HG03097 (cell line): ENCODE results near the gene MAG.

ENCODE experiments used
- ATAC-seq: cut with Tn5 transposase; IDR thresholded peaks from one replicate; pipeline ENCODE4 v1.9.1; 2021; ENCODE audit not compliant: unreplicated experiment, low FRiP score

Gene MAG

DNA sequence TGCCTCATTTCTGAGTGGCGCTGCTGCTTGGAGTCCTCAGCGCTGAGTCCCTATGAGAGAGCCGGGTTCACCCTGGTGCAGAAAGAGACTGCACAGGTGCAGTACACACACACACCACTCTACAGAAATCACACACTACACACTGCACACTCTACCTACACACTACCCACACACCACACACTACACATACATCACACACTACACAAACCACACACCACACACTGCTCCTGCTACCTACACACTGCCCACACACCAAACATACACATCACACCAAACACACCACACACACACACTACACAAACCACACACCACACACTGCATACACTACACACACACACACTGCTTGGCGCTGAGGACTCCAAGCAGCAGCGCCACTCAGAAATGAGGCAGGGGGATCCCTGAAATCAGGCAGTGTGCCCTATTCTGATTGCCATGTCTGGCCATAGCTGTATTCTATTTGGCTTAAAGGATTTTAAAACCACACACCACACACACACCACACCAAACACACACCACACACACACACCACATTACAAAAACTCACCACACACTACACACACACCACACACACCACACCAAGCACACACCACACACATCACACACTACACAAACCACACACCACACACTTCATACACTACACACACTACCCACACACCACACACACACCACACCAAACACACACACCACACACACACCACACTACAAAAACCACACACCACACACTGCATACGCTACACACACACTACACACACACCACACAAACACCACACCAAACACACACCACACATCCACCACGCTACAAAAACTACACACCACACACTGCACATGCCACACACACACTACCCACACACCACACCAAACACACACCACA lies 4.9 kb downstream of the MAG start:
- ATAC-seq, result no peak

DNA sequence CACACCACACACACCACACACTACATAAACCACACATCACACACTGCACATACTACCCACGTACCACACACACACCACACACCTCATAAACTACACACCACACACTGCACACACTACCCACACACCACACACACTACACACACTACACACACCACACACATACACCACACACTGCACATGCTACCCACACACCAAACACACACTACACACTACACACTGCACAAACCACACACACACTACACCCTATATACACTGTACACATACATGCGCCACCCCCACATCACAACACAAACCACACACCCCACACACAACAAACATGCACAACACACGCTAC lies 5.5 kb downstream of the MAG start:
- no peak for ATAC-seq

DNA sequence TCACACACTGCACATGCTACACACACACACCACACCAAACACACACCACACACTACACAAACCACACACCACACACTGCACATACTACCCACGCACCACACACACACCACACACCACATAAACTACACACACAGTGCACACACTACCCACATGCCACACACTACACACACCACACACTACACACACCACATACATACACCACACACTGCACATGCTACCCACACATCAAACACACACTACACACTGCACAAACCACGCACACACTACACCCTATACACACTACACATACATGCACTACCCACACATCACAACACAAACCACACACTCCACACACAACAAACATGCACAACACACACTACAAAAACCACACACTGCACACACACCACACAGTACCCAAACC lies 6.0 kb downstream of the MAG start:
- ATAC-seq, result no peak

DNA sequence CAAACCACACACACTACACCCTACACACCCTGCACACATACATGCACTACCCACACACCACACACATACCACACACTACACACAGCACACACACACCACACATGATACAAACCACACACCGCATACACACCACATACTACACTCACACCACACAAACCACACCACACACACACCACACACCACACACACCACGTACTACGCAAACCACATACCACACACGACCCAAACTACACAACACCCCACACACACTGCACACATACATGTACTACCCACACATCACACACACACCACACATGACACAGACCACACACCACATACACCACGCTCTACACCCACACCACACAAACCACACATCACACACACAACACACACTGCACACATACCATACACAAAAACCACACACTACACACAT lies 6.6 kb downstream of the MAG start:
- no peak for ATAC-seq

DNA sequence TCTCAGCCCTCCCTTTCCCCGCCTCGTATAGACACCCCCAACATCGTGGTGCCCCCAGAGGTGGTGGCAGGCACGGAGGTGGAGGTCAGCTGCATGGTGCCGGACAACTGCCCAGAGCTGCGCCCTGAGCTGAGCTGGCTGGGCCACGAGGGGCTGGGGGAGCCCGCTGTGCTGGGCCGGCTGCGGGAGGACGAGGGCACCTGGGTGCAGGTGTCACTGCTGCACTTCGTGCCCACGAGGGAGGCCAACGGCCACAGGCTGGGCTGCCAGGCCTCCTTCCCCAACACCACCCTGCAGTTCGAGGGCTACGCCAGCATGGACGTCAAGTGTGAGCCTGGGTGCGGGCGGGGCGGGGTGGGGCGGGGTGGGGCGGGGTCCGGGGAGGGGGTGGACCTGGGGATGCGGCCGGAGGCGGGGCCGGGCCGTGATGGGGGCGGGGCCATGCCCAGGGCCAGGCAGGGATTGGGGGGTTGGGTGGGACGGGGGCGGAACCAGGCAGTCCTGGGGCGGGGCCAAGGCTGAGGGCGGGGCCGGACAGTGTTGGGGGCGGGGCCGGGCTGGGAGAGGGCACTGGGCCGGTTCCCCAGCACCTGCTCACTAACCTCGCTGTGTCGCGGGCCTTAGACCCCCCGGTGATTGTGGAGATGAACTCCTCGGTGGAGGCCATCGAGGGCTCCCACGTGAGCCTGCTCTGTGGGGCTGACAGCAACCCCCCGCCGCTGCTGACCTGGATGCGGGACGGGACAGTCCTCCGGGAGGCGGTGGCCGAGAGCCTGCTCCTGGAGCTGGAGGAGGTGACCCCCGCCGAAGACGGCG lies 7.8 kb downstream of the MAG start:
- no peak for ATAC-seq

DNA sequence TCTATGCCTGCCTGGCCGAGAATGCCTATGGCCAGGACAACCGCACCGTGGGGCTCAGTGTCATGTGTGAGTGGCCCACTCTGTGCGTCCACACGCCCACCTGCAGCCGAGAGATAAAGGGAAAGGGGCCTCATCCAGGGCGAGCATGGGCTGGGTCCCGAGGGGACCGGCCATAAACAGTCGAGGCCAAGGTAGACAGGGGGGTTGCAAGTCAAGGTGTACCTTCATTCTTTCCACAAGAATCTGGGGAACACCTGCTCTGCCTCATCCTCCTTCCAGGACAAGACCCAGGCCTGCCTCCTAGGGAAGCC lies 8.3 kb downstream of the MAG start:
- no peak for ATAC-seq

DNA sequence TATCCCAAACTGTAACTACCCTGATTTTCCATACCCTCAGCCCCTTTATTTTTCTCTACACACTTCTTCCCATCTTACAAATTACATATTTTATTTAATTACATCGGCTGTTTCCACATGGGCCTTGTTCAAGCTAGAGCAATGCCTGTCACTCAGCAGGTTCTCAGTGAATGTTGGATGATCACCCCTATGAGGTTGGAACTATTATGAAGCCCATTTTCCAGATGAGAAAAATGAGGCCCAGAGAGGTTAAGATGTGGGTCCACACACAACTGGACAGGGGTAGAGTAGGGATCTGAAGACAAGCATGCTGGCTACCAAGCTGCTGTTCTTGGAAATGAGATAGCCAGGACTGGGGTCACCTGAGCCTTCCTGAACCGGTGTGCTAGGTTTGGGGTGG lies 10.0 kb downstream of the MAG start:
- no peak for ATAC-seq

DNA sequence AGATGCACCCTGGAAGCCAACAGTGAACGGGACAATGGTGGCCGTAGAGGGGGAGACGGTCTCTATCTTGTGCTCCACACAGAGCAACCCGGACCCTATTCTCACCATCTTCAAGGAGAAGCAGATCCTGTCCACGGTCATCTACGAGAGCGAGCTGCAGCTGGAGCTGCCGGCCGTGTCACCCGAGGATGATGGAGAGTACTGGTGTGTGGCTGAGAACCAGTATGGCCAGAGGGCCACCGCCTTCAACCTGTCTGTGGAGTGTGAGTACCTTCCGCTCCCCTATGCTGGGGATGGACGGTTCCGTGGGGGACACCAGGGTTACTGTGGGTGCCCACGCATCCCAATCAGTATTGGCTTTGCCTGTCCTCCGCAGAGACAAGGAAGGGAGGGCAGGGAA lies 10.5 kb downstream of the MAG start:
- ATAC-seq, result no peak

DNA sequence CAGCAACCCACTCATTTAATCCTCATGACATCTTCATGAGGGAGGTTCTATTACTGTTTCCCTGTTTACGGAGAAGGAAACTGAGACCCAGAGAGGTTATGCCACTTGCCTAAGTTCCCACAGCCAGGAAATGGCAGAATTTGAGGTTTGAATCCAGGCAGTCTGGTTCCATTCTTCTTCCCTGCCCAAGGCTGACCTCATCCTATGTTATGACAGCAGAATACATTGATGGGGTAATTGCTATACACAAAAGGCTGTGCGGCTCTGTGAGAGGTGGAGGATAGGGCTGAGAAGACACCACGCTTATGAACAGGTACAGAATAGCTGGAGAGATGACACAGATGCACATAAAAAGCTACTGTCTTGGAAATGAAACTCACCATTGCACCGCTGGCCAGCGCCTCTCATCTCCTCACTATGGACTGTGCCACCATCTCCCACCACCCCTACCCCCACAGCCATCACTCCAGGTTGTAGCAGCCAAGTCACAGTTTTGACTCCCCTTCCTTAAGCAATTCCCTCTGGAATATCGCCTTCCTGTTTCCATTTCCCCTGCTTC lies 11.5 kb downstream of the MAG start:
- no peak for ATAC-seq

DNA sequence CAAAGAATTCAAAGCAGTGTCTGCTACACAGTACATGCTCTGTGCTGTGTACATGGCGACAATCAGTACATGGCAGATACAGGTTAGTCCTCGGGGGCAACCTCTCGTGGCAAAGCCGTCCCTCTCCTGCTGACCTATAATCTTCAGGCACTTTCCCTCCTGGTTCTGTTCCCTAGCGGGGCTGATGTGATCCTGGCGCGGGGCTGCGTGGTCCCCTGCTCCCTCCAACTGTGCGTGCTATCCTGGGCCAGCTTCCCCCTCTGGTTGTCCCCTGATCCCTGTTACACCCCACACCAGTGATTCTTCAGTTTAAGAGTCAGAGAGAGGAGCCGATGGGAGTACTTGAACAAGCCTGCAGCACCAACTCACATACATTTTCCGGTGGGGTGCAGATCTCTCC lies 12.1 kb downstream of the MAG start:
- ATAC-seq, result no peak

DNA sequence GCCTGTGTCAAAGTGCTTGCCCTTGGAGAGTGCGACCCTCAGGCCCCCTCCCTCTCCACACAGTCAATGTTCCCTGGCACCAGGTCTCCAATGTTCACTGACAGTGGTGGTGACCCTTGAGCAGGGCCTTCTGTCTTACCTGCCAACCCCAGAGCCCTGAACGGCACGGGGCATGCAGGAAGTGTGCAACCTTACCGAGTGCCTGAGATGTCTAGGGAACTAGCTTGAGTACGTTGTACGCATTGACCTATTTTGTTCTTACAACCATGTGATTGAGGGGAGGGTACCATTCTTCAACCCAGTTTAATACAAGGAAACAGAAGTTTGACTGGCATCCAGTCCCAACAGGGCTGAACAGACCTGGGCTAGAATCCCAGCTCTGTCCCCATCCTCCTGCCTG lies 13.2 kb downstream of the MAG start:
- ATAC-seq, result no peak

DNA sequence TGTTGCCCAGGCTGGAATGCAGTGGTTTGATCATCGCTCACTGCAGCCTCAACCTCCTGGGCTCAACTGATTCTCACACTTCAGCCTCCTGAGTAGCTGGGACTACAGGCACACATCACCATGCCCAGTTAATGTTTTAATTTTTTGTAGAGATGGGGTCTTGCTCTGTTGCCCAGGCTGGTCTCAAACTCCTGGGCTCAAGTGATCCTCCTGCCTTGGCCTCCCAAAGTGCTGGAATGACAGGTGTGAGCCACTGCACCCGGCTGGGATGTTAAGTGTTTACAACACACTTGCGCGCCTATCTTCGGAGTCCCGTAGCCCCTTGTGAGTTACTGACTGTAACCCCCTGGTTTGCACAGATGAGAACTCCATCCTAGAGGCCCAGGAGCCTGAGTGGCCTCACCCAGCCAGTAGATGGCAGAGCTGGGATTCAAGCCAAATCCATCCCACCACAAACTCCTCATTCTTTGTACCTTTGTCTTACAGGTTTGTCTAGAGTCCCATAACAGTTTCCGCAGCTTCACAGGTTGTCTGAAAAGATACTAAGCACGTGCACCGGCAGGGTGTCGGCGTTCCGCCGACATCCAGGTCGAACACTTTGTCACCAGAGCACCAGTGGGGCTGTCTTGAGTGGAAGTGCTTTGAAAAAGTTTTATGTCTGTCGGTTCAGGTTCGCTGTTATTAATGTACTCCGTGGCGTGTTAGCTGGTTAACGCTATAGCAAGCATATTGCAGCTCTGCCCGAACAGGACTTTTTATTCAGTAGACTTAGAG lies 14.7 kb downstream of the MAG start:
- no peak for ATAC-seq

DNA sequence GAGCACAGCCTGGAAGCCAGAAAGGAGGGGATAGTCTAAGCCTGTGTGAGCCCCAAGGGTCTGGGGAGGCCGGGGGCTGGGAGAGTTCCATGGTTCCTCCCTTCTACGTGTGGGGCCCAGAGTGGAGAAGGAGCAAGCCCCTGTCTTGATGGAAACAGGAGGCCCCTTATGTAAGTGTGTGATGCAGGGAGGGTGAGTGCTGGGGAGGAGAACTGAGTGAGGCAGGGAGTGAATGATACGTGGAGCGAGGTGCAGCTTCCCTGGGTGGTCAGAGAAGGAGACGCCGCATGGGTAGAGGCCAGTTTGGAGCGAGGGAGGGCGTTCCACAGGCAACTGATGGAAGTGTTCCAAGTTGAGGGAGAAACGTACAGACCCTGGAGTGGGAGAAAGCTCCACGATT lies 16.0 kb downstream of the MAG start:
- ATAC-seq, result no peak

DNA sequence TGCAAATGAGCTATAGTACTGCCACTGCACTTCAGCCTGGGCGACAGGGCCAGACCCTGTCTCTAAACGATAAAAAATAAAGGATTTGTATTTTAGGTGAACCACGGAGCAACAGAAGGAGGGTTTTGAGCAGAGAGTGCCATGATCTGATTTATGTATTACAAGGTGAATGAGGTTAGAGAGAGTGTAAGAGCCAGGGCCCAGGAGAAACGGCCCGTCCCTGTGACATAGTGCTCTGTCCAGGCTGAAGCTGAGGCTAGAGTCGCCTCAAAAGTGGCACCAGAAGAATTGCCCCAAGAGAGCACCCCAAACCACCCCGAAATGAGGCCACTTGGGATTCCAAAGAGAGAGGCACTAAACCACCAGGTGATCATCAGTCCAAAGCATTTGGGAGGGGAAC lies 16.9 kb downstream of the MAG start:
- ATAC-seq, result no peak

DNA sequence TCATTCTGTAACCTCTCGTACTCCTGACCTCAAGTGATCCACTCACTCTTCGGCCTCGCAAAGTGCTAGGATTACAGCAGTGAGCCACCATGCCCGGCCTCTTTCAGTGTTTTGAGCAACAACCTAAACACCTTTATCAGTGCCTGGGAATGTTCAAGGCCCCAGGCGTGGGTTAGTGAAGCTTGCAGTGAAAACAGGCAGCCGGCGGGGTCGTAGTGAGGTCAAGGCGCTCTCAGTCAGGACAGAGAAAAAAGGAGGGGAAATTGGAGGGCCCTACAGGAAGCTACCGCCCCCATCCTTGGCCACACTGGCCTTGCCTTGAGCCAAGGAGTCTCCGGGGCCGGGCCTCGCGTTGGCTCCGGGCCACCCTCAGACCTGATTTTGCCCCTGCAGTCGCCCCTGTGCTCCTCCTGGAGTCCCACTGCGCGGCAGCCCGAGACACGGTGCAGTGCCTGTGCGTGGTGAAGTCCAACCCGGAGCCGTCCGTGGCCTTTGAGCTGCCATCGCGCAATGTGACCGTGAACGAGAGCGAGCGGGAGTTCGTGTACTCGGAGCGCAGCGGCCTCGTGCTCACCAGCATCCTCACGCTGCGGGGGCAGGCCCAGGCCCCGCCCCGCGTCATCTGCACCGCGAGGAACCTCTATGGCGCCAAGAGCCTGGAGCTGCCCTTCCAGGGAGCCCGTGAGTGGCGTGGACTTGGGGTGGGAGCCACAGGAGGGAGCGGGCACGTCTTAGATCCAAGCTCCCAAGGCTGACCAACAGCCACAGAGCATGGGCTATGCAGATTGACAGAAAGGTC lies 17.7 kb downstream of the MAG start:
- ATAC-seq, result no peak

DNA sequence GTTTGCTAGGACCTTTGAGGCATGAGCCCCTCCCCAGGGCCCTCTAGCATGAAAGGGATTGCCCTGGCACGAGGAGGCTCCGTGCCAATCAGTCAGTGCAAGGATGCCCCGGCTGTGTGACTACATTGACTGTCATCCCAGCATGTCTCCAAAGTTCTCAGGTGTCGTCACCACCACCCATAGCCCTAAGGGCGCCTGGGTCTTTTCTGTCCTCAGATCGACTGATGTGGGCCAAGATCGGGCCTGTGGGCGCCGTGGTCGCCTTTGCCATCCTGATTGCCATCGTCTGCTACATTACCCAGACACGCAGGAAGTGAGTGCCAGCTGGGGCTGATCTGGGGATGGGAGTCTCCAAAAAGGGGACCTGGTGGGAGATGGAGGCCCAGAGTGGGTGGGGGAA lies 18.4 kb downstream of the MAG start:
- no peak for ATAC-seq

DNA sequence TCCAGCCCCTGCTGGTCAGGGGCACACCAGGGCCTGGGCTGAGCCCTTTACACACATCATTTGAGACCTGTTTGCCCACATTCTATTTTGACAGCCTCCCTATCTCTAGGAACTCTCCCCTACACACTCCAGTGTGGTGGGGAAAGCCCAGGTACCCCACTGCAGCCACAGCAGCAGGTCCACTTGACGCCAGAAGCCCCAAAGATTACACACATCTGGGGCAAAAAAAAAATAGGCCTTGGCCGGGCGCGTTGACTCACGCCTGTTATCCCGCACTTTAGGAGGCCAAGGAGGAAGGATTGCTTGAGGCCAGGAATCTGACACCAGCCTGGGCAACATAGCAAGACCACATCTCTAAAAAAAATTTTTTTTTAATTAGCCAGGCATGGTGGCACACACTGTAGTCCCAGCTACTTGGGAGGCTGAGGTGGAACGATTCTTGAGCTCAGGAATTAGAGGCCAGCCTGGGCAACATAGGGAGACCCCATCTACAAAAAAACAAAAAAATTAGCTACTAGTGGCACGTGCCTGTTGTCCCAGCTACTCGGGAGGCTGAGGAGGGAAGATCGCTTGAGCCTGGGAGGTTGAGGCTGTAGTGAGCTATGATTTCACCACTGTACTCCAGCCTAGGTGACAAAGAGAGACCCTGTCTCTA lies 19.0 kb downstream of the MAG start:
- no peak for ATAC-seq

DNA sequence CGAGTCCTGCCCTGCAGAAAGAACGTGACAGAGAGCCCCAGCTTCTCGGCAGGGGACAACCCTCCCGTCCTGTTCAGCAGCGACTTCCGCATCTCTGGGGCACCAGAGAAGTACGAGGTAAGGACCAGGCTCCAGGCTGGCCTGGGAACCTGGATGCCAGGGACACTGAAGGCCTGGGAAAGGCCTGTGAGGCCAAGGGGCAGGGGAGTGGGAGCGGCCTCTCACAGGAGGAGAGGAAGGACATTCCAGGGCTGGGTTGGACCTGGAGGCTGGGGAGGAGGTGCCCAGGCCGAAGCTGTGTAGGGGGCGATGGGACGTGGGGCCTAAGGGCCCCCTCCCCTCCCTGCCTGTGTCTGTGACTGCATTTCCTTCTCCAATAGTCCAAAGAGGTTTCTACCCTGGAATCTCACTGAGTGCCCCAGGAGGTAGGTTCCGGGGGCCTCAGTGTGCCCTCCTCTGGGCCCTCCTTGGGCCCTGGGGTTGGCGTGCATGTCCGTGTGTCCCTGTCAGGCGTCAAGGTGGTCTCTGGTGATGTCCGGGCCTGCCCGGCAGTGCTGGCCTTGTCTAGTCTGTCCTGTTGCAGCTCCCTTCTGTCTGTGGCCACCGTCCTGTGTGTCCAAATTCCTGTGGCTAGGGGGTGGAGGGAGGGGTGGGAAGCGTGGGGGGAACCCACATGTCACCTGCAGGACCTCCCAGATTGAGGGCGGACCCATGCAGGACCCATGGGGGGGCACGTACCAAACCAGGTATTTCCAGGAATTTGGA lies 20.1 kb downstream of the MAG start:
- no peak for ATAC-seq

DNA sequence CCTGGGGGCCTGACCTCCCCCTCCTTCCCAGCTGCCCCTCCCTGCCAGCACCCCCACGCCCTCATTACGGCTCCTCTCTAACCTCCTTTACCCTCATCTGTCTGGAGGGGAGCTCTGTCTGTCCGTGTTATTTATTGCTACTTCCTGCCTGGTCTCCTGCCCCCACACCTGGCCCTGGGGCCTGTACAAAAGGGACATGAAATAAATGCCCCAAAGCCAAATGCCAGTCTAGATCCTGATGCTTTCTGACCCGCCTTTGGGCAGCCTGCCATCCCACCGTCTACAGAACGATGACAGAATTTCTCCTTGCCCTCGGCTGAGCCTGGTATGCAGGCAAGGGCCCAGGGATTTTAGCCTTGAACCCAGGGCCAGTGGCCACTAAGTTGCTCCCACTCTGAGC lies 21.6 kb downstream of the MAG start:
- no peak for ATAC-seq
